Hepatocyte (in vitro differentiated cells): ENCODE data around the gene APBA2. TPM values are rescaled to one million over a fixed set of nuclear protein-coding genes. Genes with fewer than 3 reads are reported as not detected.

ENCODE experiments used
- DNase-seq: peaks from one replicate; pipeline ENCODE4 v3.0.0-alpha.2; 2016; ENCODE audit warnings: low spot score
- H2AFZ ChIP-seq: fragments of 200-600 bp; sonication (generic); 2 replicates; pipeline ENCODE4 v1.6.0; 2016; ENCODE audit warnings: antibody characterized with exemption, mild to moderate bottlenecking
- H3K27ac ChIP-seq: fragments of 200-600 bp; sonication (generic); 2 replicates; pipeline ENCODE4 v1.5.1; 2016; ENCODE audit warnings: mild to moderate bottlenecking
- H3K27me3 ChIP-seq: fragments of 200-600 bp; sonication (generic); 2 replicates; pipeline ENCODE4 v1.6.1; 2016
- H3K36me3 ChIP-seq: fragments of 200-600 bp; sonication (generic); replicated peaks from 2 replicates; pipeline ENCODE4 v1.5.1; 2016; ENCODE audit warnings: low read depth; ENCODE audit not compliant: insufficient read depth
- H3K4me1 ChIP-seq: fragments of 200-600 bp; sonication (generic); 2 replicates; pipeline ENCODE4 v1.5.1; 2016; ENCODE audit warnings: mild to moderate bottlenecking, moderate library complexity; ENCODE audit not compliant: insufficient read depth
- H3K4me2 ChIP-seq: fragments of 200-600 bp; sonication (generic); 2 replicates; pipeline ENCODE4 v1.6.0; 2016
- H3K4me3 ChIP-seq: fragments of 200-600 bp; sonication (generic); 2 replicates; pipeline ENCODE4 v1.5.1; 2016; ENCODE audit warnings: mild to moderate bottlenecking
- H3K79me2 ChIP-seq: fragments of 200-600 bp; sonication (generic); 2 replicates; pipeline ENCODE4 v1.6.0; 2017; ENCODE audit warnings: mild to moderate bottlenecking
- H3K9me2 ChIP-seq: fragments of 200-600 bp; sonication (generic); replicated peaks from 2 replicates; pipeline ENCODE4 v1.6.0; 2017; ENCODE audit warnings: mild to moderate bottlenecking; ENCODE audit not compliant: insufficient read depth
- H3K9me3 ChIP-seq: fragments of 200-600 bp; sonication (generic); 2 replicates; pipeline ENCODE4 v1.5.1; 2016; ENCODE audit warnings: low read depth, mild to moderate bottlenecking
- H4K20me1 ChIP-seq: fragments of 200-600 bp; sonication (generic); 2 replicates; pipeline ENCODE4 v1.6.0; 2016; ENCODE audit warnings: mild to moderate bottlenecking; ENCODE audit not compliant: insufficient read depth, poor library complexity, severe bottlenecking
- EZH2 ChIP-seq: fragments of 200-600 bp; sonication (generic); IDR thresholded peaks from 2 replicates; pipeline ENCODE4 v1.6.1; 2016; ENCODE audit warnings: antibody characterized with exemption, mild to moderate bottlenecking, borderline replicate concordance
- EZH2phosphoT487 ChIP-seq: fragments of 200-600 bp; sonication (generic); IDR thresholded peaks from one replicate; pipeline ENCODE4 v1.6.1; 2018; ENCODE audit warnings: antibody characterized with exemption, mild to moderate bottlenecking, low read depth, moderate library complexity; ENCODE audit not compliant: unreplicated experiment, severe bottlenecking
- WGBS: methylation state at CpG from one replicate; pipeline ENCODE4 v1.1.6; 2016; ENCODE audit warnings: low lambda C conversion rate; ENCODE audit errors: missing lambda C conversion rate; 5-methylcytosine and 5-hydroxymethylcytosine counted together
- polyA plus RNA-seq: library from polyadenylated mRNA; unstranded; fragments of >200 nt; fragmentation: Nextera tagmentation; extraction: Ambion mirVana; gene quantifications from 2 replicates; pipeline ENCODE4 v1.2.1, GENCODE V29; 2016
- total RNA-seq: library from RNA; depleted of rRNA; stranded (reverse); fragments of >200 nt; gene quantifications from 2 replicates; pipeline ENCODE4 v1.2.3, GENCODE V29; 2014
- TF ChIP-seq, protein P1 (sequence below): fragments of 200-600 bp; sonication (generic); IDR thresholded peaks from 2 replicates; pipeline ENCODE4 v1.5.1; 2016; ENCODE audit warnings: antibody characterized with exemption, mild to moderate bottlenecking; ENCODE audit not compliant: poor library complexity

Gene APBA2
- total and polyA plus RNA-seq, 2 experiments from 2014 or later = 8.4 to 10.1 TPM

DNA sequence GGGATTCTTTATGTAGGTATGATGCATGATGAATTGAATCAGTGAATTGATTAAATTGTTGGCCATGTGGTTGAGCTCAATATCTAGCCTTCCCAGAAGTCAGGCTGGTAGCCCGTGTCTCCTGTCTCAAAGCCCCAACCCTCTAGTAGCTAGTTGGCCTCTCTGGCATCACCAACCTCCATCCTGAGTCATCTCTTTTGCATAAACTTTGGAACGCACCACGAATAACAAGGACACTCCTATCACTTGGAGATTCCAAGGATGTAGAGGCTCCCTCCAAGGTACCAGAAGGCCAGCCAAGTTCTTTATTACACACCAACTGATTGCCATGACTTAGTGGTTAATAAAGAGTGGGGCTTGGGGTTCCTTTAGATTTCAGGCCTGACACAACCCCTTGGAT, 148.4 kb downstream of the APBA2 start:
- 73% methylated on average over 3 of the region's 3 CpGs for WGBS

DNA sequence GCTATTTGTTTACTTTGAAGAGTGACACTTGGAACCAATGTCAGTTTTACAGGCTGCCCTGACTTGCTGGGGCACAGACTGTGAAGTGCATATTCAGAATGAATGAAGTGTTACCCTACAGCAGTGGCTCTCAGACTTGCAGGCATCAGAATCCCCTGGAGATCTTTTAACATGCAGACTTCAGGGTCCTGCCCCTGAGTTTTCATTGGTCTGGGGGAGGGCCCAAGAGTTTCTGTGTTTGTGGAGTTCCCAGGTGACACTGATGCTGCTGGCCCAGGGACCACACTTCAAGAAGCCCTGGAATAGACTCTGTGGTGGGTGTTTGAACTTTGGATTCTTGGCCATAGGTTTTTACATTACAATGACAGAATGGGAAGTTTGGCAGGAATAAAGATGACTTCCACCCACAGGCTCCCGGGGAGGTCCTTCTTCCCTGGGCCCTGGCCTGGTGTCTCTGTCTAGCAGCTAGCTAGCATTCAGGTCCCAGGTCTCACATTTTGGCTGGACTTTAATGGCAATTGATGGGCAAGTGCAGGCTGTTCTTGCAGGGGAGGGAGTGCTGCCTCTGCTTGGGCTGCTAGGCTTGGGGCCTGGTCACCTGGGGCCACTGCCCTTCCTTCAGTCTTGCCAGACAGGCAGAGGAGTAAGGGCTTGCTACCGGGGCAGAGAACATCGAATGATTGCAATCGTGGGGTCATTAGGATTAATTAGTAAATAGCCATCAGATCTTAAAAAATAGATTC, 149.0 kb downstream of the APBA2 start:
- DNase-seq = no peak
- H3K9me3 ChIP-seq = no peaks in the 10 kb centered on the region
- no peaks in the 10 kb centered on the region for H3K4me1 ChIP-seq
- no peaks in the 10 kb centered on the region for H3K79me2 ChIP-seq
- no peak overlapping the region for H2AFZ ChIP-seq
- no peak for TF ChIP-seq EZH2
- no peak for TF ChIP-seq EZH2phosphoT487
- TF ChIP-seq, protein P1, sequence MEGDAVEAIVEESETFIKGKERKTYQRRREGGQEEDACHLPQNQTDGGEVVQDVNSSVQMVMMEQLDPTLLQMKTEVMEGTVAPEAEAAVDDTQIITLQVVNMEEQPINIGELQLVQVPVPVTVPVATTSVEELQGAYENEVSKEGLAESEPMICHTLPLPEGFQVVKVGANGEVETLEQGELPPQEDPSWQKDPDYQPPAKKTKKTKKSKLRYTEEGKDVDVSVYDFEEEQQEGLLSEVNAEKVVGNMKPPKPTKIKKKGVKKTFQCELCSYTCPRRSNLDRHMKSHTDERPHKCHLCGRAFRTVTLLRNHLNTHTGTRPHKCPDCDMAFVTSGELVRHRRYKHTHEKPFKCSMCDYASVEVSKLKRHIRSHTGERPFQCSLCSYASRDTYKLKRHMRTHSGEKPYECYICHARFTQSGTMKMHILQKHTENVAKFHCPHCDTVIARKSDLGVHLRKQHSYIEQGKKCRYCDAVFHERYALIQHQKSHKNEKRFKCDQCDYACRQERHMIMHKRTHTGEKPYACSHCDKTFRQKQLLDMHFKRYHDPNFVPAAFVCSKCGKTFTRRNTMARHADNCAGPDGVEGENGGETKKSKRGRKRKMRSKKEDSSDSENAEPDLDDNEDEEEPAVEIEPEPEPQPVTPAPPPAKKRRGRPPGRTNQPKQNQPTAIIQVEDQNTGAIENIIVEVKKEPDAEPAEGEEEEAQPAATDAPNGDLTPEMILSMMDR = no peak
- no peaks in the 10 kb centered on the region for H3K36me3 ChIP-seq
- no peaks in the 10 kb centered on the region for H3K9me2 ChIP-seq
- no peaks in the 10 kb centered on the region for H4K20me1 ChIP-seq
- no peaks in the 10 kb centered on the region for H3K27me3 ChIP-seq
- no peak overlapping the region for H3K4me3 ChIP-seq
- H3K4me2 ChIP-seq = no peak overlapping the region
- WGBS = 83% methylated on average over 4 of the region's 4 CpGs
- H3K27ac ChIP-seq = no peak overlapping the region

More for the DNA sequence above, 148.4 kb downstream of the APBA2 start:
- Histone ChIP-seq H3K9me2 (no peaks in the 10 kb centered on the region), H4K20me1 (no peaks in the 10 kb centered on the region), H3K27me3 (no peaks in the 10 kb centered on the region), H3K9me3 (no peaks in the 10 kb centered on the region), H3K36me3 (no peaks in the 10 kb centered on the region), H3K79me2 (no peaks in the 10 kb centered on the region), H2AFZ (no peak overlapping the region), H3K4me1 (no peaks in the 10 kb centered on the region), H3K4me2 (no peak overlapping the region), H3K4me3 (no peak overlapping the region), H3K27ac (no peak overlapping the region)
- TF ChIP-seq EZH2phosphoT487 = no peak
- TF ChIP-seq EZH2 = no peak
- TF ChIP-seq, protein P1 = no peak
- no peak for DNase-seq

DNA sequence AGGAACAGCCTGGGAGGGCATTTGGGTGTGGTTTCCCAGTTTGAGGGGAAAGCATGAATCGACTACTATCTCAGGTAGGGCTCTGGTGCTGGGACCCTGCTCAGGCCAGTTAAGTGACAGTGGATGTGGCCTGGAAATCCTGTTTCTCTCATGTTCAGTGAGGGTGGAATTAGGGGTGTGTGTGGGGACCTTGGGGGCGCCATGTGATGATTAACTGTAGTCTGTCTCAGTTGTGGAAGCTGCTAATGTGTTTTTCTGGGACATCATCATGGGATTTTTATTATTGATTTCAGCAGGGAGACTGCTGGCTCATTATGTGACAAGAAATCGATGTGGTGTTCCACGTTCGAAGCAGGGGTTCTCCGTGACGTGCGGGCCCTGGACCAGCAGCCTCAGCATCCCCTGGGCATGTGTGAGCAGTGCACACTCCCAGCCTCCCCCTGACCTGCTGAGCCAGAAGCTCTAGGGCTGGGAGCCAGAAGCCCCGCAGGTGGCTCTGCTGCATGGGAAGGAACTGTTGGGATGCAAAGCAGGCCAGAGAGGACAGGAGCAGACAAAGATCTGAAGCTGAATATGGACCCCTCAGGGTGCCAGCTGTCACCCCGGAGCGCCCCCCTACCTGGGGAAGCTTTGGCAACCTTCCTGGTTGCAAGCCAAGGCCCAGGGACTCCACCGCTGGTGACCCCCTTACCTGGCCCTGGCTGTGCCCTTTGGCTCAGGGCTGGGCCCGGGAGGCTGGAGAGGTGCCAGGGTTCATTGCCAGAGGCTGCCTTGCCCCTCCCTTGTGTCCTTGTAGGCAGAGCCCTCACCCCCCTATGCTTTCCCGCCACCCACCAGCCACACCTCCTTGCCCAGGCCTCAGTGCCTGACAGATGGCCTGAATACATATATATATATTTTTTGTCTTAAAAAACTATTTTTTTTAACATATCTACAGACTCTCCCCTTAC, 149.8 kb downstream of the APBA2 start:
- H3K27ac ChIP-seq = no peak overlapping the region
- no peaks in the 10 kb centered on the region for H3K27me3 ChIP-seq
- H2AFZ ChIP-seq = no peak overlapping the region
- DNase-seq = no peak
- H3K4me3 ChIP-seq = no peak overlapping the region
- no peaks in the 10 kb centered on the region for H3K36me3 ChIP-seq
- H3K9me3 ChIP-seq = no peaks in the 10 kb centered on the region
- H3K4me1 ChIP-seq = peaks cover 4% of the 10 kb centered on the region
- H4K20me1 ChIP-seq = no peaks in the 10 kb centered on the region
- no peak overlapping the region for H3K4me2 ChIP-seq
- WGBS = 91% methylated on average over 14 of the region's 14 CpGs
- TF ChIP-seq, protein P1 = no peak
- TF ChIP-seq EZH2 (no peak), EZH2phosphoT487 (no peak)
- H3K9me2 ChIP-seq = no peaks in the 10 kb centered on the region
- H3K79me2 ChIP-seq = no peaks in the 10 kb centered on the region
